ENCODE data around the gene TGFBR2. TPM values are rescaled to one million over a fixed set of nuclear protein-coding genes. Genes with fewer than 3 reads are reported as not detected.

Gene TGFBR2
- total and polyA plus RNA-seq, 10 of the 15 experiments (the other 5 are each of a cell fraction or from before 2014, with no cell fraction given) = 0.02 to 0.98 (median 0.18) TPM; not detected in 1

DNA sequence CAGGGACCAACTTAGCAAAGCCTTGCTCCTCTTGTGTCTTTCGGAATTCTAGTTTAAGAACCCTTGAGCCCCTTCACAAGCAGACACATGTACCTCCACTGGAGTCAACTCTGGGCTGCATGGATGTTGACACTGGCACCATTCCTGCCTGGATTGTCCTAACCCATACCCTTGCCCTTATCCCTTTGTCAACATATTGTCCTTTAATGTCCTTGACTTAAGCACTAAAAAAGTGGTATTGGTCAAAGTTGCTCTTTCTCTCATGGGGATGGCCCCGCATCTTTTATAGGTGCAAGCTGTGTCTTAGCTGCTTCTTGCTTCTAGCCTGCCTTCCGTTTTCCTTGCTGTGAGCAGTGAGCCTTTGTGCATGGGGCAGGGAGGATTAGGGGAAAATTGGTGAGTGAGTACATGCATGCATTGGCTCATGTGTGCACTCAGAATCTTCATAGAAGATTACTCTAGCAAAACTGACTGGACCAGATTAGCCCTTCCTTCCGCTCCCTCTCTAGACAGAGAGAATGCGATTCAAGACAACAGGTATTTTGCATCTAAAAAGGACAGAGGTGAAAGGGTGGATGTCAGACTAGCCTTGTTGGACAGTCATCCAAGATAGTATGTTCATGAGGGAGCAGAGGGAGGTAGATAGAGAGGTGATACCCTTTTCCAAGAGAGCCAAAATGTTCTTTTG is 42.4 kb downstream of the TGFBR2 start:
- Histone ChIP-seq H4K20me1 (ENCODE audit: control insufficient read depth, insufficient read depth) (no peaks in the 10 kb centered on the region), H3K9me3 (replicated peaks; ENCODE audit: control insufficient read depth, insufficient read depth, low read length) (no peaks in the 10 kb centered on the region; the same call in 2 of the 3 replicates), H3K36me3 (ENCODE audit: control insufficient read depth in 2 of 2, insufficient read depth in 2 of 2, low read length in 1 of 2) (no peaks in the 10 kb centered on the region), H2AFZ (ENCODE audit: control insufficient read depth, low read depth, low read length) (no peak overlapping the region), H3K79me2 (ENCODE audit: control insufficient read depth, insufficient read depth, low read length) (no peaks in the 10 kb centered on the region), H3K4me3 (no peak overlapping the region), H3K27me3 (replicated peaks in 1 of 2; ENCODE audit: control insufficient read depth in 2 of 2, insufficient read depth in 2 of 2, low read length in 1 of 2) (peaks cover 0 to 1% of the 10 kb centered on the region in 2 experiments; a peak in 1 of 4 replicates), H3K27ac (ENCODE audit: control insufficient read depth, insufficient read depth) (no peak overlapping the region), H3K9ac (ENCODE audit: control insufficient read depth, insufficient read depth, low read length) (no peak overlapping the region), H3K4me1 (ENCODE audit: control insufficient read depth, insufficient read depth, low read length) (peaks cover 22% of the 10 kb centered on the region), H3K4me2 (ENCODE audit: control insufficient read depth, insufficient read depth) (no peak overlapping the region; the same call in 1 of the 2 replicates)
- FAIRE-seq (no peak), DNase-seq (ENCODE audit: low read depth, low spot score) (no peak), ATAC-seq (no peak; the same call in 2 of the 3 replicates)
- ChIA-PET SMC1A (ENCODE audit: uncharacterized antibody, unreplicated experiment) (no interaction called here), POLR2A (interaction anchor here (1.4 kb wide), 1 partner anchor 10 kb away, joined by 4 read pairs; no protein-coding TSS in a partner anchor), RAD21 (ENCODE audit: unreplicated experiment) (interaction anchor here (1.2 kb wide), 1 partner anchor 10 kb away, joined by 3 read pairs; no protein-coding TSS in a partner anchor), CTCF (interaction anchor here (0.5 to 1.4 kb wide), 3 partner anchors 9 to 1585 kb away, joined by 3 to 4 read pairs (median 3); no protein-coding TSS in a partner anchor)
- WGBS (ENCODE audit: insufficient coverage, insufficient replicate concordance, low lambda C conversion rate, missing lambda C conversion rate) = 69% methylated on average over 5 of the region's 5 CpGs
- intact Hi-C loops (cut with micrococcal nuclease; ENCODE audit: unreplicated experiment) = no loop called here
- in situ Hi-C loops (cut with MboI) = no loop called here
- no TSS peak for BruUV-seq (replicated peaks)
- TF ChIP-seq, protein P1, sequence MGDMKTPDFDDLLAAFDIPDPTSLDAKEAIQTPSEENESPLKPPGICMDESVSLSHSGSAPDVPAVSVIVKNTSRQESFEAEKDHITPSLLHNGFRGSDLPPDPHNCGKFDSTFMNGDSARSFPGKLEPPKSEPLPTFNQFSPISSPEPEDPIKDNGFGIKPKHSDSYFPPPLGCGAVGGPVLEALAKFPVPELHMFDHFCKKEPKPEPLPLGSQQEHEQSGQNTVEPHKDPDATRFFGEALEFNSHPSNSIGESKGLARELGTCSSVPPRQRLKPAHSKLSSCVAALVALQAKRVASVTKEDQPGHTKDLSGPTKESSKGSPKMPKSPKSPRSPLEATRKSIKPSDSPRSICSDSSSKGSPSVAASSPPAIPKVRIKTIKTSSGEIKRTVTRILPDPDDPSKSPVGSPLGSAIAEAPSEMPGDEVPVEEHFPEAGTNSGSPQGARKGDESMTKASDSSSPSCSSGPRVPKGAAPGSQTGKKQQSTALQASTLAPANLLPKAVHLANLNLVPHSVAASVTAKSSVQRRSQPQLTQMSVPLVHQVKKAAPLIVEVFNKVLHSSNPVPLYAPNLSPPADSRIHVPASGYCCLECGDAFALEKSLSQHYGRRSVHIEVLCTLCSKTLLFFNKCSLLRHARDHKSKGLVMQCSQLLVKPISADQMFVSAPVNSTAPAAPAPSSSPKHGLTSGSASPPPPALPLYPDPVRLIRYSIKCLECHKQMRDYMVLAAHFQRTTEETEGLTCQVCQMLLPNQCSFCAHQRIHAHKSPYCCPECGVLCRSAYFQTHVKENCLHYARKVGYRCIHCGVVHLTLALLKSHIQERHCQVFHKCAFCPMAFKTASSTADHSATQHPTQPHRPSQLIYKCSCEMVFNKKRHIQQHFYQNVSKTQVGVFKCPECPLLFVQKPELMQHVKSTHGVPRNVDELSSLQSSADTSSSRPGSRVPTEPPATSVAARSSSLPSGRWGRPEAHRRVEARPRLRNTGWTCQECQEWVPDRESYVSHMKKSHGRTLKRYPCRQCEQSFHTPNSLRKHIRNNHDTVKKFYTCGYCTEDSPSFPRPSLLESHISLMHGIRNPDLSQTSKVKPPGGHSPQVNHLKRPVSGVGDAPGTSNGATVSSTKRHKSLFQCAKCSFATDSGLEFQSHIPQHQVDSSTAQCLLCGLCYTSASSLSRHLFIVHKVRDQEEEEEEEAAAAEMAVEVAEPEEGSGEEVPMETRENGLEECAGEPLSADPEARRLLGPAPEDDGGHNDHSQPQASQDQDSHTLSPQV (IDR thresholded peaks at IDR 0.05) = no peak
- TF ChIP-seq CEBPB (IDR thresholded peaks at IDR 0.05; ENCODE audit: borderline replicate concordance in 1 of 2, low read depth in 2 of 2, low read length in 2 of 2) = no peak
- TF ChIP-seq, protein P2, sequence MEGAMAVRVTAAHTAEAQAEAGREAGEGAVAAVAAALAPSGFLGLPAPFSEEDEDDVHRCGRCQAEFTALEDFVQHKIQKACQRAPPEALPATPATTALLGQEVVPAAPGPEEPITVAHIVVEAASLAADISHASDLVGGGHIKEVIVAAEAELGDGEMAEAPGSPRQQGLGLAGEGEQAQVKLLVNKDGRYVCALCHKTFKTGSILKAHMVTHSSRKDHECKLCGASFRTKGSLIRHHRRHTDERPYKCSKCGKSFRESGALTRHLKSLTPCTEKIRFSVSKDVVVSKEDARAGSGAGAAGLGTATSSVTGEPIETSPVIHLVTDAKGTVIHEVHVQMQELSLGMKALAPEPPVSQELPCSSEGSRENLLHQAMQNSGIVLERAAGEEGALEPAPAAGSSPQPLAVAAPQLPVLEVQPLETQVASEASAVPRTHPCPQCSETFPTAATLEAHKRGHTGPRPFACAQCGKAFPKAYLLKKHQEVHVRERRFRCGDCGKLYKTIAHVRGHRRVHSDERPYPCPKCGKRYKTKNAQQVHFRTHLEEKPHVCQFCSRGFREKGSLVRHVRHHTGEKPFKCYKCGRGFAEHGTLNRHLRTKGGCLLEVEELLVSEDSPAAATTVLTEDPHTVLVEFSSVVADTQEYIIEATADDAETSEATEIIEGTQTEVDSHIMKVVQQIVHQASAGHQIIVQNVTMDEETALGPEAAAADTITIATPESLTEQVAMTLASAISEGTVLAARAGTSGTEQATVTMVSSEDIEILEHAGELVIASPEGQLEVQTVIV (IDR thresholded peaks at IDR 0.05; ENCODE audit: borderline replicate concordance, partially characterized antibody) = no peak
- TF ChIP-seq, protein P3, sequence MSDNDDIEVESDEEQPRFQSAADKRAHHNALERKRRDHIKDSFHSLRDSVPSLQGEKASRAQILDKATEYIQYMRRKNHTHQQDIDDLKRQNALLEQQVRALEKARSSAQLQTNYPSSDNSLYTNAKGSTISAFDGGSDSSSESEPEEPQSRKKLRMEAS (IDR thresholded peaks at IDR 0.05; ENCODE audit: low read depth, low read length) = no peak
- TF ChIP-seq, protein P4, sequence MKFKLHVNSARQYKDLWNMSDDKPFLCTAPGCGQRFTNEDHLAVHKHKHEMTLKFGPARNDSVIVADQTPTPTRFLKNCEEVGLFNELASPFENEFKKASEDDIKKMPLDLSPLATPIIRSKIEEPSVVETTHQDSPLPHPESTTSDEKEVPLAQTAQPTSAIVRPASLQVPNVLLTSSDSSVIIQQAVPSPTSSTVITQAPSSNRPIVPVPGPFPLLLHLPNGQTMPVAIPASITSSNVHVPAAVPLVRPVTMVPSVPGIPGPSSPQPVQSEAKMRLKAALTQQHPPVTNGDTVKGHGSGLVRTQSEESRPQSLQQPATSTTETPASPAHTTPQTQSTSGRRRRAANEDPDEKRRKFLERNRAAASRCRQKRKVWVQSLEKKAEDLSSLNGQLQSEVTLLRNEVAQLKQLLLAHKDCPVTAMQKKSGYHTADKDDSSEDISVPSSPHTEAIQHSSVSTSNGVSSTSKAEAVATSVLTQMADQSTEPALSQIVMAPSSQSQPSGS (IDR thresholded peaks at IDR 0.05; ENCODE audit: low read length) = no peak
- no peak for TF ChIP-seq TAF1 (IDR thresholded peaks at IDR 0.05; ENCODE audit: borderline replicate concordance, low read depth, low read length)
- TF ChIP-seq CBX3 (IDR thresholded peaks at IDR 0.05; ENCODE audit: borderline replicate concordance, low read depth) = no peak
- no peak for TF ChIP-seq TCF7 (IDR thresholded peaks at IDR 0.05; ENCODE audit: borderline replicate concordance)
- TF ChIP-seq RB1 (IDR thresholded peaks at IDR 0.05; ENCODE audit: borderline replicate concordance) = no peak
- TF ChIP-seq IRF4 (IDR thresholded peaks at IDR 0.05; ENCODE audit: low read depth, low read length) = no peak
- TF ChIP-seq, protein P5, sequence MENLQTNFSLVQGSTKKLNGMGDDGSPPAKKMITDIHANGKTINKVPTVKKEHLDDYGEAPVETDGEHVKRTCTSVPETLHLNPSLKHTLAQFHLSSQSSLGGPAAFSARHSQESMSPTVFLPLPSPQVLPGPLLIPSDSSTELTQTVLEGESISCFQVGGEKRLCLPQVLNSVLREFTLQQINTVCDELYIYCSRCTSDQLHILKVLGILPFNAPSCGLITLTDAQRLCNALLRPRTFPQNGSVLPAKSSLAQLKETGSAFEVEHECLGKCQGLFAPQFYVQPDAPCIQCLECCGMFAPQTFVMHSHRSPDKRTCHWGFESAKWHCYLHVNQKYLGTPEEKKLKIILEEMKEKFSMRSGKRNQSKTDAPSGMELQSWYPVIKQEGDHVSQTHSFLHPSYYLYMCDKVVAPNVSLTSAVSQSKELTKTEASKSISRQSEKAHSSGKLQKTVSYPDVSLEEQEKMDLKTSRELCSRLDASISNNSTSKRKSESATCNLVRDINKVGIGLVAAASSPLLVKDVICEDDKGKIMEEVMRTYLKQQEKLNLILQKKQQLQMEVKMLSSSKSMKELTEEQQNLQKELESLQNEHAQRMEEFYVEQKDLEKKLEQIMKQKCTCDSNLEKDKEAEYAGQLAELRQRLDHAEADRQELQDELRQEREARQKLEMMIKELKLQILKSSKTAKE (IDR thresholded peaks at IDR 0.05; ENCODE audit: low read depth, poor library complexity, severe bottlenecking) = no peak
- no peak for TF ChIP-seq SIN3A (IDR thresholded peaks at IDR 0.05; ENCODE audit: low read depth, low read length)
